Activated CD4-positive, alpha-beta memory T cell treated with anti-CD3 and anti-CD28 coated beads for 36 hours (primary cell): ENCODE data around the gene ASPSCR1. TPM values are rescaled to one million over a fixed set of nuclear protein-coding genes. Genes with fewer than 3 reads are reported as not detected.
A peak's percentile ranks its signal among the peaks of the same experiment; 100 is the strongest.

Experiments
- CTCF ChIA-PET: fragments of 350-600 bp; sonication (Branson Sonifier 250); formaldehyde crosslinking; loops from one replicate; lab custom pipeline; 2021; ENCODE audit warnings: antibody characterized with exemption, inconsistent platforms; lab: Charles Lee
- POLR2A ChIA-PET: fragments of 350-600 bp; sonication (Branson Sonifier 250); formaldehyde crosslinking; loops from one replicate; lab custom pipeline; 2021; ENCODE audit warnings: antibody characterized with exemption; lab: Charles Lee
- DNase-seq: peaks from one replicate; pipeline ENCODE4 v3.0.0-alpha.2; 2020
- H3K27ac Mint-ChIP-seq: one replicate; pipeline ENCODE4 v1.8.0; 2021; ENCODE audit warnings: mixed read lengths
- H3K27me3 Mint-ChIP-seq: one replicate; pipeline ENCODE4 v1.8.0; 2021; ENCODE audit warnings: mixed read lengths
- H3K36me3 Mint-ChIP-seq: one replicate; pipeline ENCODE4 v1.8.0; 2021; ENCODE audit warnings: mixed read lengths
- H3K4me1 Mint-ChIP-seq: one replicate; pipeline ENCODE4 v1.8.0; 2021; ENCODE audit warnings: low read depth, mixed read lengths
- H3K4me3 Mint-ChIP-seq: one replicate; pipeline ENCODE4 v1.8.0; 2021; ENCODE audit warnings: mild to moderate bottlenecking, mixed read lengths
- H3K9me3 Mint-ChIP-seq: one replicate; pipeline ENCODE4 v1.8.0; 2021; ENCODE audit warnings: mixed read lengths
- intact Hi-C: fragments of 100-400 bp; cut with micrococcal nuclease; formaldehyde crosslinking; loops from one replicate; pipeline ENCODE4 v1.15.1; 2023
- total RNA-seq, 2 experiments: library from RNA; stranded (reverse); gene quantifications; one replicate each; pipeline ENCODE4 v1.2.3, GENCODE V29; 2021

The ASPSCR1 gene
- total RNA-seq, 2 experiments from 2014 or later = 25.4 to 27.1 TPM

GRCh38 chr17:82015311-82015971, 38.0 kb downstream of the ASPSCR1 start:
- Mint-ChIP-seq H3K4me3 (no peak overlapping the region), H3K9me3 (no peaks in the 10 kb centered on the region), H3K27ac (no peak overlapping the region), H3K36me3 (no peaks in the 10 kb centered on the region), H3K4me1 (no peaks in the 10 kb centered on the region), H3K27me3 (no peaks in the 10 kb centered on the region)
- intact Hi-C loops = no loop called here
- no peak for DNase-seq
- CTCF ChIA-PET = interaction anchor here (1.6 kb wide), 1 partner anchor 15 kb away, joined by 3 read pairs; no protein-coding TSS in a partner anchor
- POLR2A ChIA-PET = no interaction called here

- no peak overlapping the region for H3K4me3 Mint-ChIP-seq
- H3K36me3 Mint-ChIP-seq = no peaks in the 10 kb centered on the region
- H3K27me3 Mint-ChIP-seq = no peaks in the 10 kb centered on the region
- H3K9me3 Mint-ChIP-seq = no peaks in the 10 kb centered on the region
- CTCF ChIA-PET = interaction anchor here (1.6 kb wide), 1 partner anchor 14 kb away, joined by 3 read pairs; no protein-coding TSS in a partner anchor
- H3K4me1 Mint-ChIP-seq = peaks cover 8% of the 10 kb centered on the region
- no peak for DNase-seq
- POLR2A ChIA-PET = no interaction called here
- no peak overlapping the region for H3K27ac Mint-ChIP-seq
- intact Hi-C loops = no loop called here
These were observed 38.8 kb downstream of the ASPSCR1 start for GRCh38 chr17:82016061-82016874.

- CTCF ChIA-PET = no interaction called here
- no peaks in the 10 kb centered on the region for H3K9me3 Mint-ChIP-seq
- no peak for DNase-seq
- POLR2A ChIA-PET = interaction anchor here (0.6 kb wide), 1 partner anchor 162 kb away, joined by 3 read pairs; no protein-coding TSS in a partner anchor
- H3K27ac Mint-ChIP-seq = no peak overlapping the region
- peaks cover 15% of the 10 kb centered on the region for H3K4me1 Mint-ChIP-seq
- H3K4me3 Mint-ChIP-seq = no peak overlapping the region
- intact Hi-C loops = no loop called here
- no peaks in the 10 kb centered on the region for H3K27me3 Mint-ChIP-seq
- H3K36me3 Mint-ChIP-seq = no peaks in the 10 kb centered on the region
These were observed 39.5 kb downstream of the ASPSCR1 start for GRCh38 chr17:82016875-82017459.

GRCh38 chr17:82017612-82018151, 40.3 kb downstream of the ASPSCR1 start:
- no peaks in the 10 kb centered on the region for H3K36me3 Mint-ChIP-seq
- intact Hi-C loops = no loop called here
- H3K4me1 Mint-ChIP-seq = peaks cover 16% of the 10 kb centered on the region
- H3K27me3 Mint-ChIP-seq = no peaks in the 10 kb centered on the region
- no peak overlapping the region for H3K27ac Mint-ChIP-seq
- DNase-seq = no peak
- ChIA-PET CTCF (interaction anchor here (0.6 kb wide), 1 partner anchor 84 kb away, joined by 3 read pairs; no protein-coding TSS in a partner anchor), POLR2A (interaction anchor here (0.6 kb wide), 1 partner anchor 162 kb away, joined by 3 read pairs; no protein-coding TSS in a partner anchor)
- no peaks in the 10 kb centered on the region for H3K9me3 Mint-ChIP-seq
- H3K4me3 Mint-ChIP-seq = no peak overlapping the region

- no peak overlapping the region for H3K27ac Mint-ChIP-seq
- no peak overlapping the region for H3K4me3 Mint-ChIP-seq
- CTCF ChIA-PET = interaction anchor here (0.6 to 6.4 kb wide), 5 partner anchors 12 to 84 kb away, joined by 3 to 174 read pairs (median 3); partner anchors contain the start of genes DCXR, NOTUM and RAC3
- intact Hi-C loops = no loop called here
- H3K4me1 Mint-ChIP-seq = peaks cover 16% of the 10 kb centered on the region
- POLR2A ChIA-PET = interaction anchor here (0.6 kb wide), 1 partner anchor 162 kb away, joined by 3 read pairs; no protein-coding TSS in a partner anchor
- no peaks in the 10 kb centered on the region for H3K36me3 Mint-ChIP-seq
- H3K9me3 Mint-ChIP-seq = no peaks in the 10 kb centered on the region
- no peak for DNase-seq
- H3K27me3 Mint-ChIP-seq = no peaks in the 10 kb centered on the region
These were observed 40.9 kb downstream of the ASPSCR1 start for GRCh38 chr17:82018152-82018988.

GRCh38 chr17:82018989-82019689, 41.7 kb downstream of the ASPSCR1 start:
- intact Hi-C loops = no loop called here
- Mint-ChIP-seq H3K4me1 (peaks cover 21% of the 10 kb centered on the region), H3K4me3 (no peak overlapping the region), H3K27me3 (no peaks in the 10 kb centered on the region), H3K36me3 (no peaks in the 10 kb centered on the region), H3K9me3 (no peaks in the 10 kb centered on the region), H3K27ac (no peak overlapping the region)
- ChIA-PET CTCF (interaction anchor here (0.6 to 6.4 kb wide), 19 partner anchors 11 to 135 kb away, joined by 3 to 174 read pairs (median 4); partner anchors contain the start of genes ASPSCR1, DCXR, MAFG and NOTUM), POLR2A (interaction anchor here (1.0 to 1.5 kb wide), 2 partner anchors 40 to 59 kb away, joined by 3 to 7 read pairs; partner anchors contain the start of gene NOTUM)
- DNase-seq = no peak

GRCh38 chr17:82019690-82020571, 42.5 kb downstream of the ASPSCR1 start:
- Mint-ChIP-seq H3K27me3 (no peaks in the 10 kb centered on the region), H3K36me3 (no peaks in the 10 kb centered on the region), H3K27ac (no peak overlapping the region), H3K4me3 (no peak overlapping the region), H3K9me3 (no peaks in the 10 kb centered on the region), H3K4me1 (peaks cover 24% of the 10 kb centered on the region)
- ChIA-PET POLR2A (interaction anchor here (1.0 to 1.5 kb wide), 2 partner anchors 41 to 60 kb away, joined by 3 to 7 read pairs; partner anchors contain the start of gene NOTUM), CTCF (interaction anchor here (0.6 to 6.4 kb wide), 21 partner anchors 11 to 134 kb away, joined by 3 to 174 read pairs (median 4); partner anchors contain the start of genes ASPSCR1, DCXR, MAFG and NOTUM)
- peak; percentile 77 for DNase-seq
- intact Hi-C loops = no loop called here

- Mint-ChIP-seq H3K4me3 (peak overlapping the region; percentile 26), H3K4me1 (peaks cover 24% of the 10 kb centered on the region), H3K36me3 (no peaks in the 10 kb centered on the region), H3K27me3 (no peaks in the 10 kb centered on the region), H3K9me3 (no peaks in the 10 kb centered on the region), H3K27ac (no peak overlapping the region)
- POLR2A ChIA-PET = interaction anchor here (0.9 to 2.3 kb wide), 6 partner anchors 17 to 61 kb away, joined by 3 to 8 read pairs (median 7); partner anchors contain the start of genes ASPSCR1, DCXR and NOTUM
- DNase-seq = no peak
- intact Hi-C loops = no loop called here
- CTCF ChIA-PET = interaction anchor here (0.6 to 6.4 kb wide), 21 partner anchors 10 to 285 kb away, joined by 3 to 174 read pairs (median 4); partner anchors contain the start of genes ASPSCR1, MAFG, NOTUM and RAC3
These were observed 43.2 kb downstream of the ASPSCR1 start for GRCh38 chr17:82020572-82021106.

- H3K9me3 Mint-ChIP-seq = no peaks in the 10 kb centered on the region
- peak overlapping the region; percentile 58 for H3K27ac Mint-ChIP-seq
- H3K4me3 Mint-ChIP-seq = peak overlapping the region; percentile 84
- ChIA-PET CTCF (interaction anchor here (0.6 to 6.4 kb wide), 20 partner anchors 9 to 286 kb away, joined by 3 to 174 read pairs (median 4); partner anchors contain the start of genes ASPSCR1, DCXR, MAFG and NOTUM), POLR2A (interaction anchor here (0.9 to 2.3 kb wide), 6 partner anchors 16 to 151 kb away, joined by 3 to 8 read pairs (median 5); partner anchors contain the start of genes ASPSCR1 and DCXR)
- no peaks in the 10 kb centered on the region for H3K27me3 Mint-ChIP-seq
- intact Hi-C loops = no loop called here
- peak; percentile 76 for DNase-seq
- H3K4me1 Mint-ChIP-seq = peaks cover 24% of the 10 kb centered on the region
- H3K36me3 Mint-ChIP-seq = no peaks in the 10 kb centered on the region
These were observed 43.9 kb downstream of the ASPSCR1 start for GRCh38 chr17:82021107-82021899.
